DND-41 (cell line): ENCODE data around the gene LHX4.

ENCODE experiments used
- ATAC-seq: fragments of 200-7000 bp; cut with Tn5 transposase; 3 replicates; pipeline ENCODE4 v1.9.1; 2021; ENCODE audit warnings: low read depth; ENCODE audit not compliant: insufficient read depth
- DNase-seq: peaks from one replicate; pipeline ENCODE4 v3.0.0-alpha.2; 2020
- H2AFZ ChIP-seq: 2 replicates; pipeline ENCODE4 v1.6.0; 2012; ENCODE audit warnings: low read depth, low read length
- H3K27ac ChIP-seq: 2 replicates; pipeline ENCODE4 v1.5.1; 2012; ENCODE audit warnings: low read length, inconsistent platforms
- H3K27me3 ChIP-seq: fragments of 200-600 bp; sonication (generic); 2 replicates; pipeline ENCODE4 v1.6.0; 2012; ENCODE audit warnings: low read length, mild to moderate bottlenecking, inconsistent platforms; ENCODE audit not compliant: insufficient read depth, poor library complexity
- H3K36me3 ChIP-seq: 2 replicates; pipeline ENCODE4 v1.5.1; 2012; ENCODE audit warnings: low read length, inconsistent platforms; ENCODE audit not compliant: insufficient read depth
- H3K4me1 ChIP-seq: 2 replicates; pipeline ENCODE4 v1.5.1; 2012; ENCODE audit warnings: mild to moderate bottlenecking, low read length; ENCODE audit not compliant: insufficient read depth
- H3K4me2 ChIP-seq: 2 replicates; pipeline ENCODE4 v1.6.0; 2012; ENCODE audit warnings: mild to moderate bottlenecking, moderate library complexity, low read length, inconsistent platforms; ENCODE audit not compliant: insufficient read depth
- H3K4me3 ChIP-seq, 2 experiments: fragments of 200-600 bp in 1 of 2; shearing (Covaris generic) in 1 of 2; 2 replicates each; pipeline ENCODE4 v1.5.1; 2012 to 2016; ENCODE audit warnings: inconsistent platforms in 2 of 2, low read length in 2 of 2, mild to moderate bottlenecking in 2 of 2, low read depth in 1 of 2, moderate library complexity in 1 of 2
- H3K79me2 ChIP-seq: 2 replicates; pipeline ENCODE4 v1.6.0; 2012; ENCODE audit warnings: low read length, inconsistent platforms; ENCODE audit not compliant: insufficient read depth
- H3K9ac ChIP-seq: 2 replicates; pipeline ENCODE4 v1.6.0; 2012; ENCODE audit warnings: low read depth, mild to moderate bottlenecking, inconsistent platforms, low read length, moderate library complexity
- H3K9me3 ChIP-seq: 2 replicates; pipeline ENCODE4 v1.5.1; 2012; ENCODE audit warnings: low read length, moderate library complexity, mild to moderate bottlenecking, inconsistent platforms; ENCODE audit not compliant: insufficient read depth, severe bottlenecking
- H4K20me1 ChIP-seq: 2 replicates; pipeline ENCODE4 v1.6.0; 2012; ENCODE audit warnings: low read length; ENCODE audit not compliant: insufficient read depth
- CTCF ChIP-seq: IDR thresholded peaks from 2 replicates; pipeline ENCODE4 v1.5.1; 2012; ENCODE audit warnings: borderline replicate concordance, low read length, moderate library complexity, mild to moderate bottlenecking; ENCODE audit not compliant: poor library complexity, severe bottlenecking; ENCODE audit errors: extremely low read depth
- EZH2 ChIP-seq: IDR thresholded peaks from 3 replicates; pipeline ENCODE4 v1.6.1; 2012; ENCODE audit warnings: borderline replicate concordance, low read depth, mild to moderate bottlenecking, moderate library complexity, low read length, inconsistent platforms; ENCODE audit not compliant: severe bottlenecking

Gene LHX4

GRCh38 chr1:180235077-180235501 is 5.0 kb downstream of the LHX4 start:
- no peaks in the 10 kb centered on the region for H3K4me1 ChIP-seq
- H3K9ac ChIP-seq: no peak overlapping the region
- no peak overlapping the region for H3K4me2 ChIP-seq
- H2AFZ ChIP-seq: no peak overlapping the region
- H3K27me3 ChIP-seq: peaks cover 39% of the 10 kb centered on the region
- H3K79me2 ChIP-seq: no peaks in the 10 kb centered on the region
- no peaks in the 10 kb centered on the region for H3K9me3 ChIP-seq
- H3K4me3 ChIP-seq: no peak overlapping the region
- no peaks in the 10 kb centered on the region for H3K36me3 ChIP-seq
- DNase-seq (no peak), ATAC-seq (no peak)
- H4K20me1 ChIP-seq: no peaks in the 10 kb centered on the region
- no peak for TF ChIP-seq CTCF
- no peak for TF ChIP-seq EZH2
- no peak overlapping the region for H3K27ac ChIP-seq

- DNase-seq (no peak), ATAC-seq (no peak)
- Histone ChIP-seq H3K4me2 (no peak overlapping the region), H4K20me1 (no peaks in the 10 kb centered on the region), H3K4me3 (no peak overlapping the region), H3K4me1 (no peaks in the 10 kb centered on the region), H2AFZ (no peak overlapping the region), H3K27ac (no peak overlapping the region), H3K27me3 (peaks cover 39% of the 10 kb centered on the region), H3K36me3 (no peaks in the 10 kb centered on the region), H3K9me3 (no peaks in the 10 kb centered on the region), H3K79me2 (no peaks in the 10 kb centered on the region), H3K9ac (no peak overlapping the region)
- no peak for TF ChIP-seq CTCF
- no peak for TF ChIP-seq EZH2
Measured at GRCh38 chr1:180235502-180236239, 5.6 kb downstream of the LHX4 start.

GRCh38 chr1:180236698-180237509 is 6.8 kb downstream of the LHX4 start:
- H4K20me1 ChIP-seq: no peaks in the 10 kb centered on the region
- no peaks in the 10 kb centered on the region for H3K36me3 ChIP-seq
- DNase-seq (no peak), ATAC-seq (no peak)
- H3K4me3 ChIP-seq: no peak overlapping the region
- no peak overlapping the region for H3K4me2 ChIP-seq
- no peak overlapping the region for H3K27ac ChIP-seq
- H3K79me2 ChIP-seq: no peaks in the 10 kb centered on the region
- H3K9ac ChIP-seq: no peak overlapping the region
- no peaks in the 10 kb centered on the region for H3K4me1 ChIP-seq
- TF ChIP-seq CTCF (no peak), EZH2 (no peak)
- H3K9me3 ChIP-seq: no peaks in the 10 kb centered on the region
- H2AFZ ChIP-seq: no peak overlapping the region
- peaks cover 45% of the 10 kb centered on the region for H3K27me3 ChIP-seq
